HepG2 (cell line): ENCODE results near the gene RRAS. TPM values are rescaled to one million over a fixed set of nuclear protein-coding genes. Genes with fewer than 3 reads are reported as not detected.
A peak's percentile ranks its signal among the peaks of the same experiment; 100 is the strongest.

Experiments used
- ATAC-seq: fragments of 200-7000 bp; cut with Tn5 transposase; 3 replicates; pipeline ENCODE4 v1.9.1; 2020; ENCODE audit warnings: mild to moderate bottlenecking, moderate library complexity
- BruUV-seq: library from RNA; stranded (reverse); fragments of 400-500 nt; replicated peaks from 2 replicates; lab custom pipeline; 2021; lab: Mats Ljungman, UMichigan
- CTCF ChIA-PET: fragments of 300-600 bp; formaldehyde crosslinking; extraction: SDS; loops from one replicate; lab custom pipeline; 2021; ENCODE audit warnings: low total read pairs, inconsistent platforms, low intra/inter-chr PET ratio; lab: Yijun Ruan, JAX
- POLR2A ChIA-PET: fragments of 350-600 bp; sonication (Branson Sonifier 250); formaldehyde crosslinking; loops from one replicate; lab custom pipeline; 2020; ENCODE audit warnings: antibody characterized with exemption, inconsistent platforms; lab: Yijun Ruan, JAX
- DNase-seq: peaks from one replicate; pipeline ENCODE4 v3.0.0-alpha.2; 2015; ENCODE audit warnings: low spot score
- FAIRE-seq: peaks from 3 replicates; lab custom pipeline; 2011; peaks lifted over from hg19 to GRCh38; lab: Jason Lieb, UNC
- H2AFZ ChIP-seq: one replicate; pipeline ENCODE4 v1.6.1; 2011; ENCODE audit warnings: low read length, inconsistent platforms
- H3K27ac ChIP-seq: fragments of 300-600 bp; 3 replicates; pipeline ENCODE4 v1.8.0; 2011; ENCODE audit warnings: mixed run types, mild to moderate bottlenecking, mixed read lengths, low read length, inconsistent platforms; ENCODE audit not compliant: insufficient read depth; ENCODE audit errors: extremely low read length
- H3K27me3 ChIP-seq, 2 experiments: fragments of 200-600 bp in 1 of 2; 2 replicates in 1 of 2; 3 replicates in 1 of 2; pipeline versions ENCODE4 v1.6.0 to v1.8.0; 2011; ENCODE audit warnings: low read length in 2 of 2, mild to moderate bottlenecking in 2 of 2, moderate library complexity in 2 of 2, inconsistent platforms in 1 of 2; ENCODE audit not compliant: insufficient read depth in 2 of 2, control insufficient read depth in 1 of 2
- H3K36me3 ChIP-seq, 2 experiments: fragments of 200-600 bp in 1 of 2; replicated peaks in 1 of 2; 2 replicates in 1 of 2; 3 replicates in 1 of 2; pipeline versions ENCODE4 v1.5.1 to v1.8.0; 2011; ENCODE audit warnings: low read length in 2 of 2, inconsistent platforms in 1 of 2; ENCODE audit not compliant: insufficient read depth in 2 of 2, control insufficient read depth in 1 of 2
- H3K4me1 ChIP-seq: 2 replicates; pipeline ENCODE4 v1.5.1; 2012; ENCODE audit warnings: low read length, inconsistent platforms; ENCODE audit not compliant: insufficient read depth
- H3K4me2 ChIP-seq: 2 replicates; pipeline ENCODE4 v1.6.0; 2011; ENCODE audit warnings: low read depth, low read length, inconsistent platforms
- H3K4me3 ChIP-seq, 3 experiments: fragments of 200-600 bp in 1 of 3; sonication (generic), shearing (Covaris generic) in 1 of 3; replicated peaks in 1 of 3; 2 replicates each; pipeline ENCODE4 v1.5.1; 2011 to 2016; ENCODE audit warnings: low read length in 3 of 3, inconsistent platforms in 2 of 3, low read depth in 2 of 3, mild to moderate bottlenecking in 2 of 3, control low read depth in 1 of 3, mixed read lengths in 1 of 3; ENCODE audit not compliant: insufficient read depth in 1 of 3
- H3K79me2 ChIP-seq: one replicate; pipeline ENCODE4 v1.6.1; 2011; ENCODE audit warnings: low read length, inconsistent platforms; ENCODE audit not compliant: insufficient read depth
- H3K9ac ChIP-seq: 2 replicates; pipeline ENCODE4 v1.6.0; 2011; ENCODE audit warnings: mild to moderate bottlenecking, low read depth, low read length, inconsistent platforms; ENCODE audit not compliant: insufficient read depth
- H3K9me3 ChIP-seq: 2 replicates; pipeline ENCODE4 v1.5.1; 2012; ENCODE audit warnings: mild to moderate bottlenecking, low read length
- H4K20me1 ChIP-seq: 2 replicates; pipeline ENCODE4 v1.6.0; 2011; ENCODE audit warnings: inconsistent platforms, mild to moderate bottlenecking, low read length, moderate library complexity; ENCODE audit not compliant: insufficient read depth
- AGO1 ChIP-seq: fragments of 200-400 bp; formaldehyde crosslinking; IDR thresholded peaks from 2 replicates; pipeline ENCODE4 v1.6.1; 2017; ENCODE audit warnings: mild to moderate bottlenecking, low read depth, low read length, moderate library complexity; ENCODE audit not compliant: poor library complexity, severe bottlenecking
- EZH2 ChIP-seq: conservative IDR thresholded peaks from 2 replicates; pipeline ENCODE4 v1.6.1; 2012; ENCODE audit warnings: mild to moderate bottlenecking, low read depth, low read length, moderate library complexity
- GABPA ChIP-seq, 2 experiments: IDR thresholded peaks; 2 replicates each; pipeline ENCODE4 v1.6.1; 2011 to 2016; ENCODE audit warnings: low read depth in 2 of 2, low read length in 1 of 2, missing biosample characterization in 1 of 2, missing genetic modification characterization in 1 of 2
- HMGA1 ChIP-seq: sonication (generic); formaldehyde crosslinking; conservative IDR thresholded peaks from 2 replicates; pipeline ENCODE4 v1.4.0; 2020; ENCODE audit warnings: missing genetic modification reagents
- HOXA5 ChIP-seq: sonication (generic); formaldehyde crosslinking; IDR thresholded peaks from 2 replicates; pipeline ENCODE4 v1.4.0; 2020; ENCODE audit warnings: missing genetic modification reagents
- IKZF4 ChIP-seq: sonication (generic); formaldehyde crosslinking; IDR thresholded peaks from 2 replicates; pipeline ENCODE4 v1.5.1; 2020; ENCODE audit warnings: borderline replicate concordance, mild to moderate bottlenecking, low read depth, missing genetic modification reagents; ENCODE audit errors: not compliant biosample characterization
- ISL2 ChIP-seq: sonication (generic); formaldehyde crosslinking; IDR thresholded peaks from 2 replicates; pipeline ENCODE4 v1.5.0; 2020; ENCODE audit warnings: missing genetic modification reagents
- MAFF ChIP-seq: IDR thresholded peaks from 2 replicates; pipeline ENCODE4 v1.6.1; 2011; ENCODE audit warnings: low read depth, low read length, improper control_type of control experiment
- RNF219 ChIP-seq: sonication (generic); formaldehyde crosslinking; IDR thresholded peaks from 2 replicates; pipeline ENCODE4 v1.5.0; 2020; ENCODE audit warnings: mild to moderate bottlenecking, missing genetic modification reagents
- SALL1 ChIP-seq: sonication (generic); formaldehyde crosslinking; IDR thresholded peaks from 2 replicates; pipeline ENCODE4 v1.8.0; 2022; ENCODE audit warnings: mild to moderate bottlenecking, missing genetic modification reagents
- ZFP36 ChIP-seq: fragments of 150-350 bp; IDR thresholded peaks from 2 replicates; pipeline ENCODE4 v1.6.1; 2018; ENCODE audit warnings: borderline replicate concordance, low read length, low read depth; ENCODE audit not compliant: partially characterized antibody
- ZNF256 ChIP-seq: sonication (generic); formaldehyde crosslinking; conservative IDR thresholded peaks from 2 replicates; pipeline ENCODE4 v1.4.0; 2020; ENCODE audit warnings: missing genetic modification reagents
- ZNF335 ChIP-seq: sonication (generic); formaldehyde crosslinking; IDR thresholded peaks from 2 replicates; pipeline ENCODE4 v1.4.0; 2020; ENCODE audit warnings: missing genetic modification reagents
- ZNF367 ChIP-seq: sonication (generic); formaldehyde crosslinking; IDR thresholded peaks from 2 replicates; pipeline ENCODE4 v1.4.0; 2020; ENCODE audit warnings: missing genetic modification reagents, borderline replicate concordance
- ZNF564 ChIP-seq: sonication (generic); formaldehyde crosslinking; IDR thresholded peaks from 2 replicates; pipeline ENCODE4 v1.8.1; 2023; ENCODE audit warnings: mild to moderate bottlenecking, missing genetic modification reagents
- ZNF605 ChIP-seq: sonication (generic); formaldehyde crosslinking; IDR thresholded peaks from 2 replicates; pipeline ENCODE4 v1.8.0; 2022; ENCODE audit warnings: mild to moderate bottlenecking, missing genetic modification reagents
- ZNF83 ChIP-seq: sonication (generic); formaldehyde crosslinking; IDR thresholded peaks from 2 replicates; pipeline ENCODE4 v1.4.0; 2020; ENCODE audit warnings: missing genetic modification reagents, mild to moderate bottlenecking, borderline replicate concordance
- WGBS: methylation state at CpG from one replicate; pipeline ENCODE4 v1.1.6; 2017; ENCODE audit warnings: low lambda C conversion rate; 5-methylcytosine and 5-hydroxymethylcytosine counted together
- in situ Hi-C: cut with HindIII; loops from 2 replicates; pipeline ENCODE4 v1.10.0; 2017; ENCODE audit warnings: low pct_unique_long_range_greater_than_20kb; ENCODE audit not compliant: extremely low pct_ligation_motif_present
- intact Hi-C: fragments of 100-400 bp; cut with micrococcal nuclease; formaldehyde crosslinking; loops from one replicate; pipeline ENCODE4 v1.10.0; 2022; ENCODE audit not compliant: unreplicated experiment
- polyA plus RNA-seq, 8 experiments: library from polyadenylated mRNA; depleted of rRNA in 3 of 8; stranded (reverse) in 7 of 8; unstranded in 1 of 8; fragments of >200 nt; fragmentation: Illumina TruSeq in 4 of 8; extraction: Trizol in 4 of 8; gene quantifications; 2 replicates each; pipeline versions ENCODE4 v1.2.1 to v1.2.3, GENCODE V29; 2011 to 2016; ENCODE audit warnings: low read depth in 4 of 8, missing spikeins in 1 of 8, mixed read lengths in 1 of 8; ENCODE audit not compliant: insufficient read depth in 1 of 8
- total RNA-seq, 5 experiments: library from RNA; depleted of rRNA; stranded (reverse); fragments of >200 nt; fragmentation: Illumina TruSeq; extraction: Trizol; gene quantifications; 2 replicates each; pipeline ENCODE4 v1.2.3, GENCODE V29; 2016; ENCODE audit warnings: low read depth in 1 of 5

The RRAS gene
- total and polyA plus RNA-seq, 2 of the 13 experiments (the other 11 are each of a cell fraction or from before 2014, with no cell fraction given): 1.5 to 12.0 TPM

- Histone ChIP-seq H3K9ac (peak overlapping the region; percentile 90; the same call in 1 of the 2 replicates), H3K79me2 (peaks cover 30% of the 10 kb centered on the region), H3K27me3 (no peaks in the 10 kb centered on the region; a peak in 2 of 5 replicates), H3K36me3 (peaks cover 6 to 15% of the 10 kb centered on the region in 2 experiments; a peak in 4 of 5 replicates), H3K4me2 (peak overlapping the region; percentile 98), H3K9me3 (no peaks in the 10 kb centered on the region), H4K20me1 (peaks cover 5% of the 10 kb centered on the region; the same call in 1 of the 2 replicates), H3K4me1 (peaks cover 40% of the 10 kb centered on the region), H2AFZ (no peak overlapping the region), H3K27ac (peak overlapping the region; percentile 20), H3K4me3 (no peak overlapping the region; a peak in 1 of 6 replicates)
- CTCF ChIA-PET: no interaction called here
- FAIRE-seq: no peak
- intact Hi-C loops: no loop called here
- no TSS peak for BruUV-seq
- 96% methylated on average over 2 of the region's 2 CpGs for WGBS
- TF ChIP-seq HMGA1 (no peak), ZNF564 (CRISPR knock-in tag) (no peak)
- POLR2A ChIA-PET: interaction anchor here (1.1 to 5.7 kb wide), 2 partner anchors 9 to 26 kb away, joined by 6 to 92 read pairs; partner anchors contain the start of genes RRAS and SCAF1
- DNase-seq: no peak
- no peak for ATAC-seq
- in situ Hi-C loops: no loop called here
Measured at GRCh38 chr19:49667473-49667872, 27.5 kb upstream of the RRAS start.

DNA sequence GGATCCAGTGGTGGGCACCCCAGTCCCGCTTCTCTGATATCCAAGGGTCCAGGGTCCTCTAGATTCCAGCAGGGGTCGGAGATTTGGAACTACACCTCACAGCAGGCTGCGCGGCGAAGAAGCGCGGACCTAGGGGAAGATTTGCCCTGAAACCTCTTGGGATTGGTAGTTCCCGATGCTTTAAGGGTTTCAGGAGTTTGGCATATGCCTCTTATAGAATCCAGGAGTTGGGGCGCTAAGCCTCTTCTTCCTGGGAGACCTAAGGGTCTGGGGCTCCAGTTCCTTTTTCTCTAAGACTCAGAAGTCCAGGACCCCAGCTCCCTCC lies 26.1 kb upstream of the RRAS start:
- TSS peak; percentile 85 for BruUV-seq
- ChIA-PET POLR2A (interaction anchor here (3.3 to 5.7 kb wide), 2 partner anchors 11 to 24 kb away, joined by 36 to 92 read pairs; partner anchors contain the start of genes PRMT1, RRAS and SCAF1), CTCF (no interaction called here)
- Histone ChIP-seq H2AFZ (no peak overlapping the region), H3K36me3 (peaks cover 9 to 25% of the 10 kb centered on the region in 2 experiments), H3K79me2 (peaks cover 30% of the 10 kb centered on the region), H3K4me3 (peak overlapping the region; percentile 63 to 96 (median 93)), H3K4me1 (peaks cover 30% of the 10 kb centered on the region), H3K27ac (peak overlapping the region; percentile 74), H4K20me1 (peaks cover 5% of the 10 kb centered on the region; the same call in 1 of the 2 replicates), H3K27me3 (no peaks in the 10 kb centered on the region; a peak in 1 of 5 replicates), H3K9ac (peak overlapping the region; percentile 90), H3K4me2 (peak overlapping the region; percentile 98), H3K9me3 (no peaks in the 10 kb centered on the region)
- intact Hi-C loops (no loop called here), in situ Hi-C loops (no loop called here)
- no peak for DNase-seq
- no CpG with 5 or more reads among the region's 9 CpGs for WGBS
- FAIRE-seq: no peak
- ATAC-seq: peak; percentile 24
- no peak for TF ChIP-seq AGO1
- 0 out of 2 replicates have a peak, but pooled peaks have one; percentile 6 for TF ChIP-seq HOXA5 (CRISPR knock-in tag)
- no peak for TF ChIP-seq MAFF
- TF ChIP-seq ISL2: 0 out of 2 replicates have a peak, but pooled peaks have one; percentile 1
- no peak for TF ChIP-seq ZNF367 (CRISPR knock-in tag)
- no peak for TF ChIP-seq RNF219
- TF ChIP-seq ZNF605 (CRISPR knock-in tag): 0 out of 2 replicates have a peak, but pooled peaks have one; percentile 7
- TF ChIP-seq ZNF256 (CRISPR knock-in tag): 0 out of 2 replicates have a peak, but pooled peaks have one; percentile 14
- no peak for TF ChIP-seq IKZF4 (CRISPR knock-in tag)
- TF ChIP-seq ZNF83: peak; percentile 5; the same call in 1 of the 2 replicates
- TF ChIP-seq GABPA (IDR thresholded peaks at IDR 0.05; ENCODE audit: low read depth, low read length): no peak
- TF ChIP-seq GABPA (CRISPR knock-in tag; IDR thresholded peaks at IDR 0.05; ENCODE audit: low read depth): no peak
- TF ChIP-seq SALL1 (CRISPR knock-in tag): 0 out of 2 replicates have a peak, but pooled peaks have one; percentile 2
- no peak for TF ChIP-seq EZH2
- TF ChIP-seq ZNF335: no peak
- TF ChIP-seq ZFP36: no peak
